ENCODE measurements around the gene DDX5. TPM values are rescaled to one million over a fixed set of nuclear protein-coding genes. Genes with fewer than 3 reads are reported as not detected.

Gene DDX5
- total RNA-seq = 382 and 393 TPM in 2 replicates

- peak; percentile 91 for DNase-seq (ENCODE audit: low read depth, low spot score)
These were observed at the start of gene DDX5 for GRCh38 chr17:64506201-64506575. DDX5 (minus strand) TSS chr17:64506289; CDS start chr17:64506119, 170 bp downstream.

- DNase-seq (ENCODE audit: low read depth, low spot score) = no peak
These were observed 49.2 kb upstream of the DDX5 start for GRCh38 chr17:64555281-64555680.

- no peak for DNase-seq (ENCODE audit: low read depth, low spot score)
These were observed 48.0 kb upstream of the DDX5 start for GRCh38 chr17:64554028-64554637.

- DNase-seq (ENCODE audit: low read depth, low spot score) = no peak
These were observed 45.4 kb upstream of the DDX5 start for GRCh38 chr17:64551461-64551860.

- no peak for DNase-seq (ENCODE audit: low read depth, low spot score)
These were observed 41.2 kb upstream of the DDX5 start for GRCh38 chr17:64547319-64547718.

- DNase-seq (ENCODE audit: low read depth, low spot score) = no peak
These were observed 40.6 kb upstream of the DDX5 start for GRCh38 chr17:64546716-64547115.

GRCh38 chr17:64544742-64545141 is 38.7 kb upstream of the DDX5 start:
- DNase-seq (ENCODE audit: low read depth, low spot score) = no peak

GRCh38 chr17:64540118-64540776 is 34.2 kb upstream of the DDX5 start:
- DNase-seq (ENCODE audit: low read depth, low spot score) = no peak

GRCh38 chr17:64538508-64539130 is 32.5 kb upstream of the DDX5 start:
- DNase-seq (ENCODE audit: low read depth, low spot score) = no peak

- DNase-seq (ENCODE audit: low read depth, low spot score) = no peak
These were observed 31.4 kb upstream of the DDX5 start for GRCh38 chr17:64537488-64537887.

GRCh38 chr17:64536913-64537312 is 30.8 kb upstream of the DDX5 start:
- no peak for DNase-seq (ENCODE audit: low read depth, low spot score)

- DNase-seq (ENCODE audit: low read depth, low spot score) = no peak
These were observed 29.3 kb upstream of the DDX5 start for GRCh38 chr17:64535357-64535756.

GRCh38 chr17:64534187-64534586 is 28.1 kb upstream of the DDX5 start:
- no peak for DNase-seq (ENCODE audit: low read depth, low spot score)

- no peak for DNase-seq (ENCODE audit: low read depth, low spot score)
These were observed 27.7 kb upstream of the DDX5 start for GRCh38 chr17:64533784-64534183.

- no peak for DNase-seq (ENCODE audit: low read depth, low spot score)
These were observed 26.3 kb upstream of the DDX5 start for GRCh38 chr17:64532409-64532808.

- no peak for DNase-seq (ENCODE audit: low read depth, low spot score)
These were observed 25.9 kb upstream of the DDX5 start for GRCh38 chr17:64531955-64532371.

GRCh38 chr17:64529221-64529620 is 23.1 kb upstream of the DDX5 start:
- no peak for DNase-seq (ENCODE audit: low read depth, low spot score)

GRCh38 chr17:64527914-64528313 is 21.8 kb upstream of the DDX5 start:
- no peak for DNase-seq (ENCODE audit: low read depth, low spot score)

GRCh38 chr17:64520359-64520758 is 14.3 kb upstream of the DDX5 start:
- no peak for DNase-seq (ENCODE audit: low read depth, low spot score)

GRCh38 chr17:64519601-64520000 is 13.5 kb upstream of the DDX5 start:
- no peak for DNase-seq (ENCODE audit: low read depth, low spot score)

GRCh38 chr17:64515829-64516228 is 9.7 kb upstream of the DDX5 start:
- DNase-seq (ENCODE audit: low read depth, low spot score) = no peak

- no peak for DNase-seq (ENCODE audit: low read depth, low spot score)
These were observed 9.3 kb upstream of the DDX5 start for GRCh38 chr17:64515419-64515818.

GRCh38 chr17:64509179-64509578 is 3.1 kb upstream of the DDX5 start:
- no peak for DNase-seq (ENCODE audit: low read depth, low spot score)

All from pulmonary artery endothelial cell (primary cell).